ENCODE data around the gene NFIC. TPM values are rescaled to one million over a fixed set of nuclear protein-coding genes. Genes with fewer than 3 reads are reported as not detected.

NFIC gene
- total RNA-seq, 2 donors from 2014 or later = 111 to 196 TPM

- no peak overlapping the region for H3K4me3 ChIP-seq
- no peak for DNase-seq (ENCODE audit: low spot score)
- no peaks in the 10 kb centered on the region for H3K27me3 ChIP-seq
- H3K27ac ChIP-seq = peak overlapping the region; percentile 98 to 99
- H3K9me3 ChIP-seq = no peaks in the 10 kb centered on the region
- TF ChIP-seq CTCF (IDR thresholded peaks at IDR 0.05) = no peak
- H3K4me1 ChIP-seq = peaks cover 0 to 72% of the 10 kb centered on the region in 2 donors
- H3K36me3 ChIP-seq = peaks cover 22% of the 10 kb centered on the region
Observed at GRCh38 chr19:3380829-3381228, 14.4 kb downstream of the NFIC start.

- H3K27ac ChIP-seq = peak overlapping the region; percentile 91 to 99
- H3K9me3 ChIP-seq = no peaks in the 10 kb centered on the region
- H3K36me3 ChIP-seq = peaks cover 22% of the 10 kb centered on the region
- no peak for TF ChIP-seq CTCF (IDR thresholded peaks at IDR 0.05)
- H3K4me3 ChIP-seq = no peak overlapping the region
- H3K4me1 ChIP-seq = peaks cover 0 to 74% of the 10 kb centered on the region in 2 donors
- no peak for DNase-seq (ENCODE audit: low spot score)
- H3K27me3 ChIP-seq = no peaks in the 10 kb centered on the region
Observed at GRCh38 chr19:3381701-3382372, 15.5 kb downstream of the NFIC start.

- Histone ChIP-seq H3K27ac (peak overlapping the region; percentile 91 to 99), H3K27me3 (no peaks in the 10 kb centered on the region), H3K4me3 (no peak overlapping the region), H3K9me3 (no peaks in the 10 kb centered on the region), H3K4me1 (peaks cover 0 to 82% of the 10 kb centered on the region in 2 donors), H3K36me3 (peaks cover 22% of the 10 kb centered on the region)
- no peak for TF ChIP-seq CTCF (IDR thresholded peaks at IDR 0.05)
- DNase-seq (ENCODE audit: low spot score) = no peak
Observed at GRCh38 chr19:3382460-3383100, 16.2 kb downstream of the NFIC start.

GRCh38 chr19:3383121-3383722 lies 16.8 kb downstream of the NFIC start:
- Histone ChIP-seq H3K4me1 (peaks cover 0 to 87% of the 10 kb centered on the region in 2 donors), H3K27me3 (no peaks in the 10 kb centered on the region), H3K9me3 (no peaks in the 10 kb centered on the region), H3K36me3 (peaks cover 22% of the 10 kb centered on the region), H3K4me3 (no peak overlapping the region), H3K27ac (peak overlapping the region; percentile 91 to 99)
- no peak for TF ChIP-seq CTCF (IDR thresholded peaks at IDR 0.05)
- peak; percentile 72 for DNase-seq (ENCODE audit: low spot score)

- H3K27me3 ChIP-seq = no peaks in the 10 kb centered on the region
- no peak overlapping the region for H3K4me3 ChIP-seq
- H3K36me3 ChIP-seq = peaks cover 14% of the 10 kb centered on the region
- DNase-seq (ENCODE audit: low spot score) = no peak
- peak overlapping the region; percentile 91 to 99 for H3K27ac ChIP-seq
- H3K4me1 ChIP-seq = peaks cover 0 to 93% of the 10 kb centered on the region in 2 donors
- no peak for TF ChIP-seq CTCF (IDR thresholded peaks at IDR 0.05)
- H3K9me3 ChIP-seq = no peaks in the 10 kb centered on the region
Observed at GRCh38 chr19:3386447-3387234, 20.3 kb downstream of the NFIC start.
